HEK293 (cell line): Measurements from ENCODE around the gene FGFBP3.
A peak's percentile ranks its signal among the peaks of the same experiment; 100 is the strongest.

Experiments
- BCL6B ChIP-seq: fragments of 450-650 bp; formaldehyde crosslinking; IDR thresholded peaks from 2 replicates; pipeline ENCODE4 v1.5.1; 2017; ENCODE audit warnings: missing biosample characterization, missing genetic modification characterization
- GLI2 ChIP-seq: fragments of 450-650 bp; formaldehyde crosslinking; IDR thresholded peaks from 2 replicates; pipeline ENCODE4; 2017; ENCODE audit warnings: missing biosample characterization, missing genetic modification characterization, low read depth, borderline replicate concordance
- GLIS2 ChIP-seq: fragments of 450-650 bp; formaldehyde crosslinking; IDR thresholded peaks from 2 replicates; pipeline ENCODE4 v1.5.1; 2016; ENCODE audit warnings: missing biosample characterization, missing genetic modification characterization
- REST ChIP-seq: fragments of 450-650 bp; formaldehyde crosslinking; IDR thresholded peaks from 2 replicates; pipeline ENCODE4 v1.5.1; 2016; ENCODE audit warnings: missing biosample characterization, missing genetic modification characterization
- ZBTB44 ChIP-seq: fragments of 450-650 bp; IDR thresholded peaks from 2 replicates; pipeline ENCODE4 v1.5.1; 2018; ENCODE audit warnings: missing biosample characterization, mild to moderate bottlenecking, missing genetic modification characterization
- ZBTB6 ChIP-seq: fragments of 450-650 bp; formaldehyde crosslinking; IDR thresholded peaks from 2 replicates; pipeline ENCODE4 v1.5.1; 2017; ENCODE audit warnings: missing biosample characterization, missing genetic modification characterization
- ZBTB7A ChIP-seq: fragments of 450-650 bp; formaldehyde crosslinking; IDR thresholded peaks from 2 replicates; pipeline ENCODE4 v1.5.1; 2016; ENCODE audit warnings: low read depth, missing biosample characterization, missing genetic modification characterization
- ZNF10 ChIP-seq: fragments of 450-650 bp; formaldehyde crosslinking; IDR thresholded peaks from 2 replicates; pipeline ENCODE4 v1.5.1; 2017; ENCODE audit warnings: missing biosample characterization, missing genetic modification characterization
- ZNF121 ChIP-seq: fragments of 450-650 bp; formaldehyde crosslinking; IDR thresholded peaks from 2 replicates; pipeline ENCODE4 v1.5.1; 2016; ENCODE audit warnings: missing biosample characterization, missing genetic modification characterization
- ZNF280C ChIP-seq: fragments of 450-650 bp; formaldehyde crosslinking; IDR thresholded peaks from 2 replicates; pipeline ENCODE4 v1.5.1; 2016; ENCODE audit warnings: missing biosample characterization, missing genetic modification characterization
- ZNF280D ChIP-seq: fragments of 450-650 bp; formaldehyde crosslinking; IDR thresholded peaks from 2 replicates; pipeline ENCODE4 v1.5.1; 2016; ENCODE audit warnings: missing biosample characterization, missing genetic modification characterization
- ZNF350 ChIP-seq: fragments of 450-650 bp; formaldehyde crosslinking; IDR thresholded peaks from 2 replicates; pipeline ENCODE4 v1.5.0; 2017; ENCODE audit warnings: missing biosample characterization, mild to moderate bottlenecking, missing genetic modification characterization
- ZNF366 ChIP-seq: fragments of 450-650 bp; formaldehyde crosslinking; conservative IDR thresholded peaks from 2 replicates; pipeline ENCODE4 v1.5.1; 2016; ENCODE audit warnings: missing biosample characterization, missing genetic modification characterization
- ZNF501 ChIP-seq: fragments of 450-650 bp; formaldehyde crosslinking; IDR thresholded peaks from 2 replicates; pipeline ENCODE4 v1.5.1; 2016; ENCODE audit warnings: missing biosample characterization, missing genetic modification characterization
- ZNF521 ChIP-seq: fragments of 450-650 bp; formaldehyde crosslinking; IDR thresholded peaks from 2 replicates; pipeline ENCODE4 v1.5.1; 2017; ENCODE audit warnings: missing biosample characterization, mild to moderate bottlenecking, missing genetic modification characterization
- ZNF560 ChIP-seq: fragments of 450-650 bp; formaldehyde crosslinking; IDR thresholded peaks from 2 replicates; pipeline ENCODE4 v1.5.1; 2017; ENCODE audit warnings: missing biosample characterization, missing genetic modification characterization, borderline replicate concordance
- ZNF596 ChIP-seq: fragments of 450-650 bp; IDR thresholded peaks from 2 replicates; pipeline ENCODE4 v1.5.0; 2018; ENCODE audit warnings: missing biosample characterization, mild to moderate bottlenecking, missing genetic modification characterization, moderate library complexity
- ZNF610 ChIP-seq: fragments of 450-650 bp; formaldehyde crosslinking; IDR thresholded peaks from 2 replicates; pipeline ENCODE4 v1.5.1; 2016; ENCODE audit warnings: missing biosample characterization, missing genetic modification characterization, borderline replicate concordance
- ZNF664 ChIP-seq: fragments of 450-650 bp; formaldehyde crosslinking; IDR thresholded peaks from 2 replicates; pipeline ENCODE4 v1.5.1; 2016; ENCODE audit warnings: missing biosample characterization, missing genetic modification characterization
- ZNF747 ChIP-seq: fragments of 450-650 bp; formaldehyde crosslinking; IDR thresholded peaks from 2 replicates; pipeline ENCODE4 v1.5.1; 2016; ENCODE audit warnings: missing biosample characterization, missing genetic modification characterization
- ZSCAN4 ChIP-seq: fragments of 450-650 bp; formaldehyde crosslinking; IDR thresholded peaks from 2 replicates; pipeline ENCODE4 v1.5.1; 2017; ENCODE audit warnings: missing biosample characterization, missing genetic modification characterization

Gene FGFBP3

GRCh38 chr10:91923371-91924211, 14.3 kb upstream of the FGFBP3 start, which contains the start of gene BTAF1 (continued):
- TF ChIP-seq BCL6B (tag by site-specific recombination) = no peak
- no peak for TF ChIP-seq ZNF560 (tag by site-specific recombination)
- no peak for TF ChIP-seq ZBTB7A (tag by site-specific recombination)
- no peak for TF ChIP-seq ZNF521 (tag by site-specific recombination)
- TF ChIP-seq GLI2 (tag by site-specific recombination) = no peak
- no peak for TF ChIP-seq ZBTB44 (tag by site-specific recombination)
- TF ChIP-seq ZNF10 (tag by site-specific recombination) = no peak
- no peak; the same call in 1 of the 2 replicates for TF ChIP-seq ZNF664 (tag by site-specific recombination)
- TF ChIP-seq REST = no peak
- TF ChIP-seq ZNF747 = no peak
- no peak for TF ChIP-seq ZNF121 (tag by site-specific recombination)
- no peak for TF ChIP-seq ZNF280C (tag by site-specific recombination)
- 0 out of 2 replicates have a peak, but pooled peaks have one; percentile 17 for TF ChIP-seq ZBTB6 (tag by site-specific recombination)
- no peak for TF ChIP-seq ZNF280D (tag by site-specific recombination)
- TF ChIP-seq ZNF350 (tag by site-specific recombination) = no peak
- TF ChIP-seq ZNF366 (tag by site-specific recombination) = no peak
- peak; percentile 85 for TF ChIP-seq ZNF501 (tag by site-specific recombination)
- TF ChIP-seq ZSCAN4 (tag by site-specific recombination) = 0 out of 2 replicates have a peak, but pooled peaks have one; percentile 10
- peak; percentile 95 for TF ChIP-seq ZNF610
- no peak for TF ChIP-seq ZNF596
- peak; percentile 27; the same call in 1 of the 2 replicates for TF ChIP-seq GLIS2 (tag by site-specific recombination)
